CD4-positive, CD25-positive, alpha-beta regulatory T cell (primary cell): ENCODE measurements around the gene ZCCHC13. TPM values are rescaled to one million over a fixed set of nuclear protein-coding genes. Genes with fewer than 3 reads are reported as not detected.

Source experiments
- ATAC-seq, 2 donors: fragments of 150-1000 bp; cut with Tn5 transposase; one replicate each; pipeline ENCODE4 v1.10.0; 2021; ENCODE audit warnings: low read depth in 2 of 2, moderate number of reproducible peaks in 2 of 2, moderate library complexity in 1 of 2
- DNase-seq, 3 donors: peaks; one replicate each; pipeline versions ENCODE4 v3.0.0 to v3.0.0-alpha.2; 2012 to 2022; ENCODE audit warnings: mixed read lengths in 1 of 3
- H3K27ac ChIP-seq: one replicate; pipeline ENCODE4 v1.7.0; 2013; ENCODE audit warnings: mild to moderate bottlenecking, low read length; ENCODE audit not compliant: insufficient read depth, poor library complexity, severe bottlenecking
- H3K27me3 ChIP-seq: one replicate; pipeline ENCODE4 v1.7.0; 2013; ENCODE audit warnings: low read length; ENCODE audit not compliant: control insufficient read depth, insufficient read depth
- H3K36me3 ChIP-seq: one replicate; pipeline ENCODE4 v1.7.0; 2013; ENCODE audit warnings: mild to moderate bottlenecking, low read length, moderate library complexity; ENCODE audit not compliant: control insufficient read depth, insufficient read depth
- H3K4me1 ChIP-seq: 2 replicates; pipeline ENCODE4 v1.7.0; 2013; ENCODE audit warnings: mild to moderate bottlenecking, low read length; ENCODE audit not compliant: insufficient read depth, control insufficient read depth, poor library complexity, severe bottlenecking
- H3K4me3 ChIP-seq: one replicate; pipeline ENCODE4 v1.7.0; 2013; ENCODE audit warnings: low read depth, mild to moderate bottlenecking, low read length, moderate library complexity
- H3K9me3 ChIP-seq, 2 experiments: 1 replicate in 1 of 2; 2 replicates in 1 of 2; pipeline ENCODE4 v1.7.0; 2013; ENCODE audit warnings: low read length in 2 of 2, mild to moderate bottlenecking in 1 of 2, moderate library complexity in 1 of 2; ENCODE audit not compliant: control insufficient read depth in 2 of 2
- H3K27ac Mint-ChIP-seq, 3 donors: one replicate each; pipeline ENCODE4 v1.8.0; 2020 to 2022; ENCODE audit warnings: mild to moderate bottlenecking in 3 of 3, mixed read lengths in 3 of 3, moderate library complexity in 2 of 3
- H3K27me3 Mint-ChIP-seq: one replicate; pipeline ENCODE4 v1.8.0; 2022; ENCODE audit warnings: mild to moderate bottlenecking, mixed read lengths
- H3K36me3 Mint-ChIP-seq: one replicate; pipeline ENCODE4 v1.8.0; 2020; ENCODE audit warnings: mixed read lengths
- H3K4me1 Mint-ChIP-seq, 4 donors: one replicate each; pipeline ENCODE4 v1.8.0; 2020 to 2022; ENCODE audit warnings: mixed read lengths in 4 of 4, mild to moderate bottlenecking in 1 of 4
- H3K4me3 Mint-ChIP-seq, 4 donors: one replicate each; pipeline ENCODE4 v1.8.0; 2020 to 2022; ENCODE audit warnings: mild to moderate bottlenecking in 4 of 4, mixed read lengths in 4 of 4, moderate library complexity in 3 of 4
- H3K9me3 Mint-ChIP-seq, 7 donors: one replicate each; pipeline ENCODE4 v1.8.0; 2020 to 2022; ENCODE audit warnings: mixed read lengths in 7 of 7, mild to moderate bottlenecking in 3 of 7, moderate library complexity in 2 of 7
- polyA plus RNA-seq, 4 donors: library from polyadenylated mRNA; unstranded; fragments of 300-500 nt; fragmentation: Illumina TruSeq; gene quantifications; one replicate each; pipeline ENCODE4 v1.2.3, GENCODE V29; 2021
- total RNA-seq: library from RNA; stranded (reverse); gene quantifications from one replicate; pipeline ENCODE4 v1.2.3, GENCODE V29; 2022

Gene ZCCHC13
- total and polyA plus RNA-seq, 5 donors from 2014 or later, result not detected

DNA sequence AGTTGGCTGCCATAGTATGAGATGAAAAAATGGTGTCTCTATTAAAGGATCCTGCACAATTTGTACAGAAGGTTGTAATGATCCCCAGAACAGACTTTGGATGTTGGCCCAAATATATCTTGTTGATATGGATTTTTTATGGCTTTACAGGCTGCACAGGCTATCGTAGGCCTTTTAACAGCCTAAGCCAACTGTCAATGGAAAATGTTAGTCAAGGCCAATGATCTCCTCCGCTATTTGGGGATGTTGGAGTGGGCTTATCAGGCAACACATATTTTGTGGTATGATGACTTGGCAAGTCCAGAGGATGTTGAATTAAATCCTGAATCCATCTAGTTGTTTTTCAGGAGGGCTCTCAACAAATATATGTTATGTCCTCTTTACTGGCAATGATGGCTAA is 42.1 kb downstream of the ZCCHC13 start:
- Mint-ChIP-seq H3K4me1 (peaks cover 0 to 2% (median 0%) of the 10 kb centered on the region in 4 donors), H3K27me3 (no peaks in the 10 kb centered on the region), H3K9me3 (peaks cover 0 to 2% (median 0%) of the 10 kb centered on the region in 7 donors), H3K4me3 (no peak overlapping the region), H3K27ac (no peak overlapping the region), H3K36me3 (no peaks in the 10 kb centered on the region)
- DNase-seq, result no peak
- no peaks in the 10 kb centered on the region for H3K36me3 ChIP-seq
- H3K4me3 ChIP-seq, result no peak overlapping the region
- no peaks in the 10 kb centered on the region for H3K4me1 ChIP-seq
- no peaks in the 10 kb centered on the region for H3K9me3 ChIP-seq
- H3K27ac ChIP-seq, result no peak overlapping the region
- ATAC-seq, result no peak
- H3K27me3 ChIP-seq, result no peaks in the 10 kb centered on the region

DNA sequence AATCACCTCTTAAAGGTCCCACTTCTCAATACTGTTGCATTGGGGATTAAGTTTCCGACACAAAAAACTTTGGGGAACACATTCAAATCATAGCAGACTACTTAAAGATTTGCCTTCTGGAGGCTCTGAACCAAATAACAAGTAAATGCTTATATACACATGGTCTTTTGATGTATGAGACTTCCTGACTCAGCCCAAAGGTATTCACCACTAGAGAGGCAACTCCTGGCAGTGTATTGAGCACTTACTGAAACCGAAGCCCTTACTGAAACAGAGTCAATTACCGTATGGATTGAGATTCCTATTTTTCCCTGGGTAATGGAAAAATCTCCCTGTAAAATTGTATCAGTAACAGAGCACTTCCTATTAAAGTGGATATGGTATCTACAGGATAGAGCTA is 45.4 kb downstream of the ZCCHC13 start:
- H3K4me1 ChIP-seq, result no peaks in the 10 kb centered on the region
- H3K4me3 Mint-ChIP-seq, result no peak overlapping the region
- H3K27ac Mint-ChIP-seq, result no peak overlapping the region
- no peak overlapping the region for H3K27ac ChIP-seq
- H3K9me3 ChIP-seq, result no peaks in the 10 kb centered on the region
- ATAC-seq (no peak), DNase-seq (no peak)
- no peaks in the 10 kb centered on the region for H3K27me3 ChIP-seq
- no peaks in the 10 kb centered on the region for H3K36me3 ChIP-seq
- H3K4me1 Mint-ChIP-seq, result peaks cover 0 to 8% (median 4%) of the 10 kb centered on the region in 4 donors
- H3K4me3 ChIP-seq, result no peak overlapping the region
- no peaks in the 10 kb centered on the region for H3K9me3 Mint-ChIP-seq
- H3K27me3 Mint-ChIP-seq, result no peaks in the 10 kb centered on the region
- H3K36me3 Mint-ChIP-seq, result no peaks in the 10 kb centered on the region

GRCh38 chrX:74351760-74352159 is 47.8 kb downstream of the ZCCHC13 start:
- H3K9me3 ChIP-seq, result no peaks in the 10 kb centered on the region
- Mint-ChIP-seq H3K4me3 (peak overlapping the region in 2 of 4 donors; percentile 36 to 54), H3K9me3 (no peaks in the 10 kb centered on the region), H3K4me1 (peaks cover 0 to 8% (median 4%) of the 10 kb centered on the region in 4 donors), H3K27me3 (no peaks in the 10 kb centered on the region), H3K27ac (peak overlapping the region; percentile 3 to 74 (median 39)), H3K36me3 (no peaks in the 10 kb centered on the region)
- no peak for DNase-seq
- no peaks in the 10 kb centered on the region for H3K27me3 ChIP-seq
- no peak overlapping the region for H3K4me3 ChIP-seq
- no peaks in the 10 kb centered on the region for H3K36me3 ChIP-seq
- no peaks in the 10 kb centered on the region for H3K4me1 ChIP-seq
- ATAC-seq, result no peak
- no peak overlapping the region for H3K27ac ChIP-seq

- no peak overlapping the region for H3K4me3 Mint-ChIP-seq
- Histone ChIP-seq H3K27me3 (no peaks in the 10 kb centered on the region), H3K4me1 (no peaks in the 10 kb centered on the region), H3K27ac (no peak overlapping the region), H3K4me3 (no peak overlapping the region), H3K36me3 (no peaks in the 10 kb centered on the region), H3K9me3 (no peaks in the 10 kb centered on the region)
- no peak overlapping the region for H3K27ac Mint-ChIP-seq
- peaks cover 0 to 8% (median 4%) of the 10 kb centered on the region in 4 donors for H3K4me1 Mint-ChIP-seq
- ATAC-seq (no peak), DNase-seq (no peak)
- peaks cover 0 to 2% (median 0%) of the 10 kb centered on the region in 7 donors for H3K9me3 Mint-ChIP-seq
- no peaks in the 10 kb centered on the region for H3K27me3 Mint-ChIP-seq
- no peaks in the 10 kb centered on the region for H3K36me3 Mint-ChIP-seq
Observed at GRCh38 chrX:74353984-74354383, 50.0 kb downstream of the ZCCHC13 start.

Other genes starting within 250 kb of the ZCCHC13 start
- gene SLC16A2, start 117.3 kb downstream of the ZCCHC13 start, total RNA-seq, result 0.15 TPM
- under 1 TPM in 1 of 4 donors, not detected in 3; 0.17 TPM for gene SLC16A2, start 117.3 kb downstream of the ZCCHC13 start, polyA plus RNA-seq